GM23338 (cell line): Measurements from ENCODE around the gene WWOX. TPM values are rescaled to one million over a fixed set of nuclear protein-coding genes. Genes with fewer than 3 reads are reported as not detected.

Experiments
- ATAC-seq: fragments of 200-7000 bp; cut with Tn5 transposase; 3 replicates; pipeline ENCODE4 v1.9.1; 2020
- DNase-seq: peaks from one replicate; pipeline ENCODE4 v3.0.0-alpha.2; 2015; ENCODE audit warnings: low spot score
- H2AFZ ChIP-seq: fragments of 200-600 bp; sonication (generic); 2 replicates; pipeline ENCODE4 v1.8.0; 2016; ENCODE audit warnings: antibody characterized with exemption, mild to moderate bottlenecking, moderate library complexity
- H3F3A ChIP-seq: fragments of 200-600 bp; sonication (generic); replicated peaks from 2 replicates; pipeline ENCODE4 v1.8.0; 2017; ENCODE audit warnings: antibody characterized with exemption, mixed run types, low read depth
- H3K27ac ChIP-seq: fragments of 200-600 bp; sonication (generic); 2 replicates; pipeline ENCODE4 v1.6.1; 2016; ENCODE audit warnings: low read depth
- H3K27me3 ChIP-seq: fragments of 200-600 bp; sonication (generic); 2 replicates; pipeline ENCODE4 v1.8.0; 2016; ENCODE audit warnings: mild to moderate bottlenecking, mixed run types, moderate library complexity; ENCODE audit not compliant: insufficient read depth
- H3K36me3 ChIP-seq: fragments of 200-600 bp; sonication (generic); 2 replicates; pipeline ENCODE4 v1.8.0; 2016; ENCODE audit warnings: mild to moderate bottlenecking; ENCODE audit not compliant: insufficient read depth
- H3K4me1 ChIP-seq: fragments of 200-600 bp; sonication (generic); 2 replicates; pipeline ENCODE4 v1.8.0; 2016; ENCODE audit warnings: mild to moderate bottlenecking, moderate library complexity; ENCODE audit not compliant: insufficient read depth
- H3K4me2 ChIP-seq: fragments of 200-600 bp; sonication (generic); 2 replicates; pipeline ENCODE4 v1.7.1; 2017; ENCODE audit warnings: mixed run types
- H3K4me3 ChIP-seq: fragments of 200-600 bp; sonication (generic); 2 replicates; pipeline ENCODE4 v1.6.1; 2016; ENCODE audit warnings: mixed run types
- H3K79me2 ChIP-seq: fragments of 200-600 bp; sonication (generic); replicated peaks from 2 replicates; pipeline ENCODE4 v1.8.0; 2017; ENCODE audit warnings: mild to moderate bottlenecking; ENCODE audit not compliant: insufficient read depth
- H3K9me2 ChIP-seq: fragments of 200-600 bp; sonication (generic); 2 replicates; pipeline ENCODE4 v1.8.0; 2017; ENCODE audit not compliant: insufficient read depth
- H4K20me1 ChIP-seq: fragments of 200-600 bp; sonication (generic); replicated peaks from 2 replicates; pipeline ENCODE4 v1.8.0; 2017; ENCODE audit warnings: mild to moderate bottlenecking; ENCODE audit not compliant: insufficient read depth
- H3K27ac Mint-ChIP-seq: 2 replicates; pipeline ENCODE4 v1.8.0; 2020; ENCODE audit warnings: inconsistent platforms, mild to moderate bottlenecking, moderate library complexity, mixed read lengths
- H3K27me3 Mint-ChIP-seq: 3 replicates; pipeline ENCODE4 v1.8.0; 2022; ENCODE audit warnings: low read depth, mild to moderate bottlenecking, moderate library complexity, mixed read lengths, inconsistent platforms; ENCODE audit not compliant: insufficient read depth, poor library complexity
- H3K36me3 Mint-ChIP-seq: 3 replicates; pipeline ENCODE4 v1.8.0; 2021; ENCODE audit warnings: low read depth, mild to moderate bottlenecking, inconsistent platforms, moderate library complexity, mixed read lengths
- H3K4me1 Mint-ChIP-seq: 3 replicates; pipeline ENCODE4 v1.8.0; 2020; ENCODE audit warnings: mild to moderate bottlenecking, inconsistent platforms, mixed read lengths
- H3K4me3 Mint-ChIP-seq: 3 replicates; pipeline ENCODE4 v1.8.0; 2021; ENCODE audit warnings: moderate library complexity, mild to moderate bottlenecking, inconsistent platforms, mixed read lengths
- H3K9me3 Mint-ChIP-seq: 3 replicates; pipeline ENCODE4 v1.8.0; 2020; ENCODE audit warnings: moderate library complexity, mild to moderate bottlenecking, inconsistent platforms, mixed read lengths
- CREB1 ChIP-seq: fragments of 250-450 bp; sonication (Bioruptor Pico); IDR thresholded peaks from 2 replicates; pipeline ENCODE4 v1.5.0; 2020; ENCODE audit warnings: low read depth, mild to moderate bottlenecking, moderate library complexity
- ETS1 ChIP-seq: IDR thresholded peaks from 2 replicates; pipeline ENCODE4 v1.6.1; 2016; ENCODE audit warnings: antibody characterized with exemption
- EZH2 ChIP-seq: fragments of 200-600 bp; sonication (generic); IDR thresholded peaks from one replicate; pipeline ENCODE4 v1.8.0; 2017; ENCODE audit warnings: antibody characterized with exemption, mild to moderate bottlenecking, low read depth; ENCODE audit not compliant: unreplicated experiment
- EZH2phosphoT487 ChIP-seq: fragments of 200-600 bp; sonication (generic); IDR thresholded peaks from one replicate; pipeline ENCODE4 v1.8.1; 2018; ENCODE audit warnings: antibody characterized with exemption; ENCODE audit not compliant: unreplicated experiment
- JUNB ChIP-seq: IDR thresholded peaks from one replicate; pipeline ENCODE4 v1.6.1; 2016; ENCODE audit warnings: antibody characterized with exemption; ENCODE audit not compliant: unreplicated experiment
- NANOG ChIP-seq: IDR thresholded peaks from 2 replicates; pipeline ENCODE4 v1.6.1; 2016; ENCODE audit warnings: antibody characterized with exemption, borderline replicate concordance
- POLR2AphosphoS5 ChIP-seq: IDR thresholded peaks from 2 replicates; pipeline ENCODE4 v1.6.1; 2016; ENCODE audit warnings: antibody characterized with exemption, low read depth
- REST ChIP-seq: IDR thresholded peaks from one replicate; pipeline ENCODE4 v1.6.1; 2018; ENCODE audit warnings: antibody characterized with exemption; ENCODE audit not compliant: unreplicated experiment
- STAT1 ChIP-seq: IDR thresholded peaks from one replicate; pipeline ENCODE4 v1.6.1; 2016; ENCODE audit warnings: antibody characterized with exemption; ENCODE audit not compliant: unreplicated experiment
- ZNF114 ChIP-seq: fragments of 250-450 bp; sonication (Bioruptor Pico); IDR thresholded peaks from 2 replicates; pipeline ENCODE4 v1.5.0; 2020; ENCODE audit warnings: mild to moderate bottlenecking, moderate library complexity
- ZNF331 ChIP-seq: fragments of 250-450 bp; sonication (Bioruptor Pico); IDR thresholded peaks from 2 replicates; pipeline ENCODE4 v1.5.0; 2020; ENCODE audit warnings: low read depth, mild to moderate bottlenecking, moderate library complexity
- polyA plus RNA-seq: library from polyadenylated mRNA; unstranded; fragments of >200 nt; fragmentation: Nextera tagmentation; extraction: Ambion mirVana; gene quantifications from 2 replicates; pipeline ENCODE4 v1.2.1, GENCODE V29; 2016
- total RNA-seq: library from RNA; depleted of rRNA; stranded (reverse); fragments of >200 nt; shearing (Covaris generic); gene quantifications from 2 replicates; pipeline ENCODE4 v1.2.3, GENCODE V29; 2014
- TF ChIP-seq, protein P1 (sequence below), 2 experiments: fragments of 200-600 bp in 1 of 2; sonication (generic) in 1 of 2; conservative IDR thresholded peaks; 2 replicates each; pipeline versions ENCODE4 v1.5.1 to v1.6.1; 2016 to 2017; ENCODE audit warnings: antibody characterized with exemption in 2 of 2, low read depth in 2 of 2, mild to moderate bottlenecking in 2 of 2, moderate library complexity in 1 of 2
- TF ChIP-seq, protein P2 (sequence below): fragments of 250-450 bp; sonication (Bioruptor Pico); IDR thresholded peaks from 2 replicates; pipeline ENCODE4 v1.5.0; 2020; ENCODE audit warnings: mild to moderate bottlenecking, moderate library complexity

WWOX gene
- total and polyA plus RNA-seq, 2 experiments from 2014 or later: 10.0 to 19.3 TPM

DNA sequence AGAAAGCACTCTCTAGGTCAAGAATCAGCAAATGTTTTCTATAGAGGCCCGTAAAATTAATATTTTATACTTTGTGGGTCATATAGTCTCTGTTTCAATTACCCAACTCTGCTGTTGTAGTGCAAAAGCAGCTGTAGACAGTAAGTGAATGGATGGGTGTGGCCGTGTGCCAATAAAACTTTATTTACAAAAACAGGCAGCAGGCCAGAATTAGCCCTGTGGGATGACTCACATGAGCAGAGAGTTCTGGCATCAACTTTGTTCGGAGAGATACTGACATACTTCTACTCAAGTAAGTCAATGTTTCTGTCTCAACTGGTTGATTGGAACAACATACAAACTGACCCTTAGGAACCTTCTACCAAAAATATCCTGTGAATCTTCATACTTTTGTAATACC, 884.9 kb downstream of the WWOX start (continued):
- TF ChIP-seq POLR2AphosphoS5 (no peak), EZH2 (no peak)

- H3F3A ChIP-seq: no peaks in the 10 kb centered on the region
- peaks cover 2% of the 10 kb centered on the region for H3K27me3 Mint-ChIP-seq
These were observed 885.5 kb downstream of the WWOX start for GRCh38 chr16:78984887-78985464.

More at GRCh38 chr16:78984887-78985464, 885.5 kb downstream of the WWOX start:
- TF ChIP-seq CREB1 (CRISPR knock-in tag) (no peak), STAT1 (no peak), EZH2phosphoT487 (no peak), ETS1 (no peak), EZH2 (no peak), NANOG (no peak), POLR2AphosphoS5 (no peak), ZNF331 (CRISPR knock-in tag) (no peak), JUNB (no peak), ZNF114 (CRISPR knock-in tag) (no peak), REST (no peak)
- TF ChIP-seq, protein P1, sequence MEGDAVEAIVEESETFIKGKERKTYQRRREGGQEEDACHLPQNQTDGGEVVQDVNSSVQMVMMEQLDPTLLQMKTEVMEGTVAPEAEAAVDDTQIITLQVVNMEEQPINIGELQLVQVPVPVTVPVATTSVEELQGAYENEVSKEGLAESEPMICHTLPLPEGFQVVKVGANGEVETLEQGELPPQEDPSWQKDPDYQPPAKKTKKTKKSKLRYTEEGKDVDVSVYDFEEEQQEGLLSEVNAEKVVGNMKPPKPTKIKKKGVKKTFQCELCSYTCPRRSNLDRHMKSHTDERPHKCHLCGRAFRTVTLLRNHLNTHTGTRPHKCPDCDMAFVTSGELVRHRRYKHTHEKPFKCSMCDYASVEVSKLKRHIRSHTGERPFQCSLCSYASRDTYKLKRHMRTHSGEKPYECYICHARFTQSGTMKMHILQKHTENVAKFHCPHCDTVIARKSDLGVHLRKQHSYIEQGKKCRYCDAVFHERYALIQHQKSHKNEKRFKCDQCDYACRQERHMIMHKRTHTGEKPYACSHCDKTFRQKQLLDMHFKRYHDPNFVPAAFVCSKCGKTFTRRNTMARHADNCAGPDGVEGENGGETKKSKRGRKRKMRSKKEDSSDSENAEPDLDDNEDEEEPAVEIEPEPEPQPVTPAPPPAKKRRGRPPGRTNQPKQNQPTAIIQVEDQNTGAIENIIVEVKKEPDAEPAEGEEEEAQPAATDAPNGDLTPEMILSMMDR (conservative IDR thresholded peaks at IDR 0.05; ENCODE audit: low read depth in 2 of 2): no peak
- TF ChIP-seq, protein P2, sequence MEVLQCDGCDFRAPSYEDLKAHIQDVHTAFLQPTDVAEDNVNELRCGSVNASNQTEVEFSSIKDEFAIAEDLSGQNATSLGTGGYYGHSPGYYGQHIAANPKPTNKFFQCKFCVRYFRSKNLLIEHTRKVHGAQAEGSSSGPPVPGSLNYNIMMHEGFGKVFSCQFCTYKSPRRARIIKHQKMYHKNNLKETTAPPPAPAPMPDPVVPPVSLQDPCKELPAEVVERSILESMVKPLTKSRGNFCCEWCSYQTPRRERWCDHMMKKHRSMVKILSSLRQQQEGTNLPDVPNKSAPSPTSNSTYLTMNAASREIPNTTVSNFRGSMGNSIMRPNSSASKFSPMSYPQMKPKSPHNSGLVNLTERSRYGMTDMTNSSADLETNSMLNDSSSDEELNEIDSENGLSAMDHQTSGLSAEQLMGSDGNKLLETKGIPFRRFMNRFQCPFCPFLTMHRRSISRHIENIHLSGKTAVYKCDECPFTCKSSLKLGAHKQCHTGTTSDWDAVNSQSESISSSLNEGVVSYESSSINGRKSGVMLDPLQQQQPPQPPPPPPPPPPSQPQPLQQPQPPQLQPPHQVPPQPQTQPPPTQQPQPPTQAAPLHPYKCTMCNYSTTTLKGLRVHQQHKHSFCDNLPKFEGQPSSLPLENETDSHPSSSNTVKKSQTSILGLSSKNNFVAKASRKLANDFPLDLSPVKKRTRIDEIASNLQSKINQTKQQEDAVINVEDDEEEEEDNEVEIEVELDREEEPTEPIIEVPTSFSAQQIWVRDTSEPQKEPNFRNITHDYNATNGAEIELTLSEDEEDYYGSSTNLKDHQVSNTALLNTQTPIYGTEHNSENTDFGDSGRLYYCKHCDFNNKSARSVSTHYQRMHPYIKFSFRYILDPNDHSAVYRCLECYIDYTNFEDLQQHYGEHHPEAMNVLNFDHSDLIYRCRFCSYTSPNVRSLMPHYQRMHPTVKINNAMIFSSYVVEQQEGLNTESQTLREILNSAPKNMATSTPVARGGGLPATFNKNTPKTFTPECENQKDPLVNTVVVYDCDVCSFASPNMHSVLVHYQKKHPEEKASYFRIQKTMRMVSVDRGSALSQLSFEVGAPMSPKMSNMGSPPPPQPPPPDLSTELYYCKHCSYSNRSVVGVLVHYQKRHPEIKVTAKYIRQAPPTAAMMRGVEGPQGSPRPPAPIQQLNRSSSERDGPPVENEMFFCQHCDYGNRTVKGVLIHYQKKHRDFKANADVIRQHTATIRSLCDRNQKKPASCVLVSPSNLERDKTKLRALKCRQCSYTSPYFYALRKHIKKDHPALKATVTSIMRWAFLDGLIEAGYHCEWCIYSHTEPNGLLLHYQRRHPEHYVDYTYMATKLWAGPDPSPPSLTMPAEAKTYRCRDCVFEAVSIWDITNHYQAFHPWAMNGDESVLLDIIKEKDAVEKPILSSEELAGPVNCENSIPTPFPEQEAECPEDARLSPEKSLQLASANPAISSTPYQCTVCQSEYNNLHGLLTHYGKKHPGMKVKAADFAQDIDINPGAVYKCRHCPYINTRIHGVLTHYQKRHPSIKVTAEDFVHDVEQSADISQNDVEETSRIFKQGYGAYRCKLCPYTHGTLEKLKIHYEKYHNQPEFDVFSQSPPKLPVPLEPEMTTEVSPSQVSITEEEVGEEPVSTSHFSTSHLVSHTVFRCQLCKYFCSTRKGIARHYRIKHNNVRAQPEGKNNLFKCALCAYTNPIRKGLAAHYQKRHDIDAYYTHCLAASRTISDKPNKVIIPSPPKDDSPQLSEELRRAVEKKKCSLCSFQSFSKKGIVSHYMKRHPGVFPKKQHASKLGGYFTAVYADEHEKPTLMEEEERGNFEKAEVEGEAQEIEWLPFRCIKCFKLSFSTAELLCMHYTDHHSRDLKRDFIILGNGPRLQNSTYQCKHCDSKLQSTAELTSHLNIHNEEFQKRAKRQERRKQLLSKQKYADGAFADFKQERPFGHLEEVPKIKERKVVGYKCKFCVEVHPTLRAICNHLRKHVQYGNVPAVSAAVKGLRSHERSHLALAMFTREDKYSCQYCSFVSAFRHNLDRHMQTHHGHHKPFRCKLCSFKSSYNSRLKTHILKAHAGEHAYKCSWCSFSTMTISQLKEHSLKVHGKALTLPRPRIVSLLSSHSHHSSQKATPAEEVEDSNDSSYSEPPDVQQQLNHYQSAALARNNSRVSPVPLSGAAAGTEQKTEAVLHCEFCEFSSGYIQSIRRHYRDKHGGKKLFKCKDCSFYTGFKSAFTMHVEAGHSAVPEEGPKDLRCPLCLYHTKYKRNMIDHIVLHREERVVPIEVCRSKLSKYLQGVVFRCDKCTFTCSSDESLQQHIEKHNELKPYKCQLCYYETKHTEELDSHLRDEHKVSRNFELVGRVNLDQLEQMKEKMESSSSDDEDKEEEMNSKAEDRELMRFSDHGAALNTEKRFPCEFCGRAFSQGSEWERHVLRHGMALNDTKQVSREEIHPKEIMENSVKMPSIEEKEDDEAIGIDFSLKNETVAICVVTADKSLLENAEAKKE (CRISPR knock-in tag): no peak
- Histone ChIP-seq H3K4me2 (no peak overlapping the region), H3K4me3 (no peak overlapping the region), H3K79me2 (no peaks in the 10 kb centered on the region), H3K4me1 (peaks cover 6% of the 10 kb centered on the region; the same call in 1 of the 2 replicates), H4K20me1 (no peaks in the 10 kb centered on the region), H3K36me3 (no peaks in the 10 kb centered on the region), H3K27ac (no peak overlapping the region), H2AFZ (peak overlapping the region; percentile 43; the same call in 1 of the 2 replicates), H3K27me3 (no peaks in the 10 kb centered on the region), H3K9me2 (no peaks in the 10 kb centered on the region)
- Mint-ChIP-seq H3K4me3 (no peak overlapping the region), H3K4me1 (peaks cover 15% of the 10 kb centered on the region; the same call in 2 of the 3 replicates), H3K27ac (no peak overlapping the region), H3K36me3 (no peaks in the 10 kb centered on the region), H3K9me3 (no peaks in the 10 kb centered on the region)
- ATAC-seq (no peak), DNase-seq (no peak)
